Trophoblast cell (in vitro differentiated cells and primary cell): ENCODE results near the gene MYLK.

Source experiments
- DNase-seq, 2 donors: peaks; one replicate each; pipeline ENCODE4 v3.0.0-alpha.2; 2016
- H2AFZ ChIP-seq: 2 replicates; pipeline ENCODE4 v1.6.1; 2013; ENCODE audit warnings: low read length, moderate library complexity, mild to moderate bottlenecking; ENCODE audit not compliant: insufficient read depth, poor library complexity
- H2AK5ac ChIP-seq: 2 replicates; pipeline ENCODE4 v1.6.1; 2013; ENCODE audit warnings: mild to moderate bottlenecking, low read length
- H2BK120ac ChIP-seq: 2 replicates; pipeline ENCODE4 v1.6.1; 2013; ENCODE audit warnings: low read length, mild to moderate bottlenecking, moderate library complexity; ENCODE audit not compliant: insufficient read depth, poor library complexity
- H2BK12ac ChIP-seq: 2 replicates; pipeline ENCODE4 v1.6.1; 2013; ENCODE audit warnings: mild to moderate bottlenecking, low read length, moderate library complexity
- H2BK5ac ChIP-seq: 2 replicates; pipeline ENCODE4 v1.6.1; 2013; ENCODE audit warnings: low read length, low read depth, moderate library complexity, mild to moderate bottlenecking; ENCODE audit not compliant: poor library complexity
- H3K14ac ChIP-seq: 2 replicates; pipeline ENCODE4 v1.6.1; 2013; ENCODE audit warnings: mild to moderate bottlenecking, low read length
- H3K18ac ChIP-seq: 2 replicates; pipeline ENCODE4 v1.6.1; 2013; ENCODE audit warnings: mild to moderate bottlenecking, low read length
- H3K23ac ChIP-seq: 2 replicates; pipeline ENCODE4 v1.6.1; 2013; ENCODE audit warnings: low read length
- H3K27ac ChIP-seq: 2 replicates; pipeline ENCODE4 v1.5.1; 2013; ENCODE audit warnings: low read depth, mild to moderate bottlenecking, inconsistent platforms, low read length, moderate library complexity
- H3K27me3 ChIP-seq: 2 replicates; pipeline ENCODE4 v1.6.1; 2013; ENCODE audit warnings: inconsistent platforms, mild to moderate bottlenecking, low read length, moderate library complexity; ENCODE audit not compliant: insufficient read depth
- H3K36me3 ChIP-seq, 2 experiments: 1 replicate in 1 of 2; 2 replicates in 1 of 2; pipeline ENCODE4 v1.6.1; 2013; ENCODE audit warnings: low read length in 2 of 2, mild to moderate bottlenecking in 2 of 2, moderate library complexity in 1 of 2; ENCODE audit not compliant: insufficient read depth in 2 of 2, control insufficient read depth in 1 of 2
- H3K4ac ChIP-seq: 2 replicates; pipeline ENCODE4 v1.6.1; 2013; ENCODE audit warnings: low read depth, mild to moderate bottlenecking, low read length, moderate library complexity
- H3K4me1 ChIP-seq, 2 experiments: 1 replicate in 1 of 2; 2 replicates in 1 of 2; pipeline ENCODE4 v1.6.1; 2013; ENCODE audit warnings: low read length in 2 of 2, mild to moderate bottlenecking in 2 of 2, moderate library complexity in 1 of 2; ENCODE audit not compliant: insufficient read depth in 2 of 2, control insufficient read depth in 1 of 2
- H3K4me2 ChIP-seq: 2 replicates; pipeline ENCODE4 v1.6.1; 2013; ENCODE audit warnings: inconsistent platforms, mild to moderate bottlenecking, low read length, moderate library complexity
- H3K4me3 ChIP-seq: 2 replicates; pipeline ENCODE4 v1.5.1; 2013; ENCODE audit warnings: mild to moderate bottlenecking, low read depth, low read length, inconsistent platforms
- H3K79me1 ChIP-seq: one replicate; pipeline ENCODE4 v1.6.1; 2013; ENCODE audit warnings: low read length
- H3K79me2 ChIP-seq: 2 replicates; pipeline ENCODE4 v1.6.1; 2013; ENCODE audit warnings: low read length, mild to moderate bottlenecking; ENCODE audit not compliant: control insufficient read depth, insufficient read depth, poor library complexity
- H3K9ac ChIP-seq: 2 replicates; pipeline ENCODE4 v1.6.1; 2013; ENCODE audit warnings: mild to moderate bottlenecking, low read length
- H3K9me3 ChIP-seq: 2 replicates; pipeline ENCODE4 v1.6.1; 2013; ENCODE audit warnings: low read depth, mild to moderate bottlenecking, control low read depth, inconsistent platforms, low read length; ENCODE audit not compliant: insufficient read depth
- H4K12ac ChIP-seq: 2 replicates; pipeline ENCODE4 v1.6.1; 2013; ENCODE audit warnings: low read depth, mild to moderate bottlenecking, low read length, moderate library complexity
- H4K8ac ChIP-seq: 2 replicates; pipeline ENCODE4 v1.6.1; 2013; ENCODE audit warnings: low read depth, mild to moderate bottlenecking, low read length, moderate library complexity
- H4K91ac ChIP-seq: one replicate; pipeline ENCODE4 v1.6.1; 2013; ENCODE audit warnings: low read depth, mild to moderate bottlenecking, low read length, moderate library complexity
- whole genome bisulfite sequencing: extraction: QIAGEN DNeasy Blood & Tissue Kit; methylation state at CpG from one replicate; pipeline ENCODE4 v1.1.7; 2013; ENCODE audit warnings: missing lambda C conversion rate; ENCODE audit not compliant: insufficient read length, insufficient coverage; ENCODE audit errors: extremely low coverage; 5-methylcytosine and 5-hydroxymethylcytosine counted together

Gene MYLK

DNA sequence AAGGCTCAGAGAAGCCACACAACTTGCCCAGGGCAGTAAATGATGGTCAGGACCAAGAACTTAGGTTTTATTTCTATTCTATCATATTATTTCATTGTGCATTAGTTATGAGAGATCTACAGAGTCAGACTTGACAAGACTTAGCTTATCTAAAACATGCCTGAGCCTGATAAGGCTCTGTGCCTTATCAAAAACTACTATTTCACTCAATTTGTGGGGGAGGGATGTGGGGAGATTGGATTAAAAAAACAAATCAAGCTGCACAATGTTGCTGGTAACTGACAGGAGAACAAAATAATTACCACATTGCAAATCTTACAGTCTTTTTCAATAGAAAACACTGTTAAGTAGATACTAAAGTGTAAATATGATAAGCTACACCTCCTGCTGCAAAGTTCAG, 315.3 kb downstream of the MYLK start:
- Histone ChIP-seq H3K4me1 (peaks cover 7 to 11% of the 10 kb centered on the region in 2 experiments), H4K91ac (no peak overlapping the region), H3K4me2 (no peak overlapping the region), H3K23ac (no peak overlapping the region), H2BK12ac (no peak overlapping the region), H3K36me3 (peaks cover 12 to 18% of the 10 kb centered on the region in 2 experiments), H3K4me3 (no peak overlapping the region), H3K18ac (no peak overlapping the region), H2BK120ac (no peak overlapping the region), H3K79me2 (no peaks in the 10 kb centered on the region), H4K8ac (no peak overlapping the region), H3K9ac (no peak overlapping the region), H3K9me3 (no peaks in the 10 kb centered on the region), H3K27ac (no peak overlapping the region), H3K79me1 (no peaks in the 10 kb centered on the region), H2BK5ac (no peak overlapping the region), H3K14ac (no peak overlapping the region), H3K4ac (no peak overlapping the region), H4K12ac (no peak overlapping the region), H2AFZ (no peak overlapping the region), H3K27me3 (no peaks in the 10 kb centered on the region), H2AK5ac (no peak overlapping the region)
- DNase-seq = no peak

DNA sequence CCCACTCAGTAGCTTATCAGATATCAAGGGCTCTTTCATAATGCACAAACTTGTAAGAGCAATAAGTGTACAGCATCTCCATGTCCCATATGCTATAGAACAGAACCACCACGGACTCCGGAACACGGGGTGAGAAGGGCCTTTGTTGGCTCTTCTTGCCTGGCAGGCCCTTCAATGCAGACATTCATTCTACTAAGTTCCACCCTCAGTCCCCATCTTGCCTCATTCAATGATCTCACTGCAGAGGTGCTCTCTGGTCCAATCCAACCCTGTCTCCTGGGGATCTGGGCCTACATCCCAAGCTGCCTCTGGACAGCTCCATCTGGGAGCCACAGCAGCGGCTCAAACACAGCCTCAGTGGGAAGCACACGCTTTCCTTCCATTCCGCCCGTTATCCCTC, 316.1 kb downstream of the MYLK start:
- H3K9ac ChIP-seq = no peak overlapping the region

DNA sequence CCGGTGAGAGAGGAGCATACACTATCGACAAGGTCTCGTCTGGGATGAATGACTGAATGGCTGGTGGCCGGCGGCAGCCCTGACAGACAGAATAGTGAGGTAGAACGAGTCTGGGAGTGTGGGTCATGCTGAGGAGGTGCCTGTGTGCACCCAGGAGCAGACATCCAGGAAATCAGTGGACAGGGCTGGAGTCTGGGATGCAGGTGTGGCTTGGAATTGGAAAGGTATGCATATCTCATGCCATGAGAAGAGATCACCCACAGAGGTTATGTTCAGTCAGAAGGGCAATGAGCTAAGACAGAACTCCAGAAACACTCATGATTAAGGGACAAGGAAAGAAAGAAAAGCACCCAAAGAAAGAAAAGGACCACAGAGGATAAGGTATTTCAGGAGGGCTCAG, 320.1 kb downstream of the MYLK start:
- H2AFZ ChIP-seq = no peak overlapping the region
- no peak overlapping the region for H3K14ac ChIP-seq
- H2BK5ac ChIP-seq = no peak overlapping the region
- H4K8ac ChIP-seq = no peak overlapping the region
- no peak overlapping the region for H3K4ac ChIP-seq
- H3K27ac ChIP-seq = no peak overlapping the region
- H2BK120ac ChIP-seq = no peak overlapping the region
- no peak overlapping the region for H3K23ac ChIP-seq
- no peak overlapping the region for H3K4me2 ChIP-seq
- no peak overlapping the region for H4K12ac ChIP-seq
- no peak overlapping the region for H3K9ac ChIP-seq
- H3K9me3 ChIP-seq = no peaks in the 10 kb centered on the region
- peaks cover 16 to 17% of the 10 kb centered on the region in 2 experiments for H3K36me3 ChIP-seq
- WGBS = no CpG with 5 or more reads among the region's 6 CpGs
- H3K27me3 ChIP-seq = no peaks in the 10 kb centered on the region
- H3K79me2 ChIP-seq = no peaks in the 10 kb centered on the region
- no peak overlapping the region for H2BK12ac ChIP-seq
- H2AK5ac ChIP-seq = no peak overlapping the region
- no peak overlapping the region for H3K4me3 ChIP-seq
- peak; percentile 53 to 55 for DNase-seq
- no peaks in the 10 kb centered on the region for H3K79me1 ChIP-seq
- H4K91ac ChIP-seq = no peak overlapping the region
- peaks cover 0 to 3% of the 10 kb centered on the region in 2 experiments for H3K4me1 ChIP-seq
- no peak overlapping the region for H3K18ac ChIP-seq

More for the DNA sequence above, 316.1 kb downstream of the MYLK start:
- no peak overlapping the region for H3K14ac ChIP-seq
- no peak overlapping the region for H3K23ac ChIP-seq
- H3K36me3 ChIP-seq = peaks cover 14 to 22% of the 10 kb centered on the region in 2 experiments
- H4K12ac ChIP-seq = no peak overlapping the region
- no peak overlapping the region for H3K4me3 ChIP-seq
- no peak overlapping the region for H3K27ac ChIP-seq
- H3K9me3 ChIP-seq = no peaks in the 10 kb centered on the region
- H4K91ac ChIP-seq = no peak overlapping the region
- DNase-seq = no peak
- no peak overlapping the region for H2AFZ ChIP-seq
- H2BK120ac ChIP-seq = no peak overlapping the region
- H3K79me1 ChIP-seq = no peaks in the 10 kb centered on the region
- no peak overlapping the region for H3K18ac ChIP-seq
- no CpG with 5 or more reads among the region's 7 CpGs for WGBS
- no peak overlapping the region for H2BK5ac ChIP-seq
- H4K8ac ChIP-seq = no peak overlapping the region
- peaks cover 7 to 11% of the 10 kb centered on the region in 2 experiments for H3K4me1 ChIP-seq
- H2BK12ac ChIP-seq = no peak overlapping the region
- no peaks in the 10 kb centered on the region for H3K79me2 ChIP-seq
- H3K4me2 ChIP-seq = no peak overlapping the region
- H3K27me3 ChIP-seq = no peaks in the 10 kb centered on the region
- no peak overlapping the region for H3K4ac ChIP-seq
- H2AK5ac ChIP-seq = no peak overlapping the region

DNA sequence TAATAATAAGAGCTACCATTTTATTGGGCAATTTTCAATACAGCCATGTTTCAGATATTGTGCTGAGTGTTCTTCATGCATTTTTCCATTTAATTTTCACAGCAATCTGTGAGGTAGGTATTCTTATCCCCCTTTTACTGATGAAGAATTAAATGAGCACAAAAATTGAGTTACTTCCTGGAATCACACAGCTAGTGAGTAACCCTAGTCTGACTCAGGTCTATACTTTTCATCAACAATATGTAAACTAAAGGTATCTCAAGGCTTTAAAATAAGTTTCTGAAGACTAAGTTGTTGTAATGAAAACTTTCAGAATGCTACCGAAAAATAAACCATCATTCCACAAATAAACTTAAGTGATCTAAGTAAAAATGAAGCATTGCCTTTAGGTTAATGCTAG, 321.6 kb downstream of the MYLK start:
- no peak overlapping the region for H4K12ac ChIP-seq
- no peak overlapping the region for H3K14ac ChIP-seq
- no peak overlapping the region for H2AK5ac ChIP-seq
- no peaks in the 10 kb centered on the region for H3K79me2 ChIP-seq
- H3K4ac ChIP-seq = no peak overlapping the region
- no peak overlapping the region for H3K4me2 ChIP-seq
- no peak overlapping the region for H3K9ac ChIP-seq
- no peak overlapping the region for H3K4me3 ChIP-seq
- H3K9me3 ChIP-seq = no peaks in the 10 kb centered on the region
- no peak overlapping the region for H4K8ac ChIP-seq
- H3K79me1 ChIP-seq = no peaks in the 10 kb centered on the region
- no peaks in the 10 kb centered on the region for H3K27me3 ChIP-seq
- no peak overlapping the region for H2AFZ ChIP-seq
- no peak overlapping the region for H3K23ac ChIP-seq
- peaks cover 13 to 17% of the 10 kb centered on the region in 2 experiments for H3K36me3 ChIP-seq
- H4K91ac ChIP-seq = no peak overlapping the region
- no peak for DNase-seq
- H2BK5ac ChIP-seq = no peak overlapping the region
- H3K27ac ChIP-seq = no peak overlapping the region
- H3K18ac ChIP-seq = no peak overlapping the region
- no CpG with 5 or more reads among the region's 1 CpG for WGBS
- no peak overlapping the region for H2BK120ac ChIP-seq
- H3K4me1 ChIP-seq = peaks cover 0 to 3% of the 10 kb centered on the region in 2 experiments
- no peak overlapping the region for H2BK12ac ChIP-seq
